ENCODE data around the gene ID1.
"Not testable (repeated sequence)": the region's sequence is repeated elsewhere in the genome, so short reads cannot be mapped to it uniquely, and the experiment has no call there.

Gene ID1

DNA sequence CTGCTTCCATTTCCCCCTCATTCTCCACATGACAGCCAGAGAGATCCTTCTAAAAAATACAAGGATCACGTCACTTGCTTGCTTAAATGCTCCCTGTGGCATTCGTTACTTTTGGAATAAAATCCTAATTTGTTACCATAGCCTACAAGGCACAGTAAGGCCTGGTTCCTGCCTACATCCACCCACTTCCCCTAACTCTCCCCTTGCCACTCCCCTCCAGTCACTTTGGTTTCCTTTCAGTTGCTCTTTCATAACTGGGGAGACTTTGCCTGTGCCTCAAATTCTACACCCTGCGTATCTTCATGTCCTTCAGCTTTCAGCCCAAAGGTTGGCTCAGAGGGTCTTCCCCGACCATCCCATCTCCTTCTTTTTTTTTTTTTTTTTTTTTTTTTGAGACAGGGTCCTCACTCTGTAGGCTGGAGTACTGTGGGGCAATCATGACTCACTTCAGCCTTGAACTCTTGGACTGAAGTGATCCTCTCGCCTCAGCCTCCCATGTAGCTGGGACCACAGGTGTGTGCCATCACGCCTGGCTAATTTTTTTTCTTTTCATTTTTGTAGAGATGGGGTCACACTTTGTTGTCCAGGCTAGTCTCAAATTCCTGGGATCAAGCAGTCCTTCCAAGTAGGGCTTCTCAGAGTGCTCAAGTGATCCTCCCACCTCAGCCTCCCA is 12.5 kb downstream of the ID1 start:
- no peak overlapping the region for H3K4me3 ChIP-seq (ENCODE audit: low read depth, low read length)
- TF ChIP-seq CTCF (IDR thresholded peaks at IDR 0.05; ENCODE audit: low read depth, low read length), result no peak

- no peak for TF ChIP-seq CTCF (IDR thresholded peaks at IDR 0.05; ENCODE audit: low read depth, low read length)
- no peak overlapping the region for H3K4me3 ChIP-seq (ENCODE audit: low read depth, low read length)
Observed at GRCh38 chr20:31620246-31620645, 15.2 kb downstream of the ID1 start.

GRCh38 chr20:31623123-31623505 is 18.0 kb downstream of the ID1 start:
- not testable (repeated sequence) for H3K4me3 ChIP-seq (ENCODE audit: low read depth, low read length)

DNA sequence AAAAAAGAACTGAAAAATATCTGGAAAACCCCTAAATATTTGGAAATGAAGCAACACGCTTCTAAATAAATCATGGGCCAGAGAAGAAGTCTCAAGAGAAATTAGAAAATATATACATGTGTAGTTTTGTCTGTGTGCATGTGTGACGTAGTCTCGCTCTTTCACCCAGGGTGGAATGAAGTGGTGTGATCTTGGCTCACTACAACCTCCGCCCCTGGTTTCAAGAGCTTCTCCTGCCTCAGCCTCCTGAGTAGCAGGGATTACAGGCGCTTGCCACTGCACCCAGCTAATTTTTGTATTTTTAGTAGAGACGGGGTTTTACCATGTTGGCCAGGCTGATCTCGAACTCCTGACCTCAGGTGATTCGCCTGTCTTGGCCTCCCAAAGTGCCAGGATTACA is 21.4 kb downstream of the ID1 start:
- H3K4me3 ChIP-seq (ENCODE audit: low read depth, low read length), result not testable (repeated sequence)

DNA sequence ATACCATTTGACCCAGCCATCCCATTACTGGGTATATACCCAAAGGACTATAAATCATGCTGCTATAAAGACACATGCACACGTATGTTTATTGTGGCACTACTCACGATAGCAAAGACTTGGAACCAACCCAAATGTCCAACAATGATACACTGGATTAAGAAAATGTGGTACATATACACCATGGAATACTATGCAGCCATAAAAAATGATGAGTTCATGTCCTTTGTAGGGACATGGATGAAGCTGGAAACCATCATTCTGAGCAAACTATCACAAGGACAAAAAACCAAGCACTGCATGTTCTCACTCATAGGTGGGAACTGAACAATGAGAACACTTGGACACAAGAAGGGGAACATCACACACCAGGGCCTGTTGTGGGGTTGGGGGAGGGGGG is 23.0 kb downstream of the ID1 start:
- H3K4me3 ChIP-seq (ENCODE audit: low read depth, low read length), result not testable (repeated sequence)

DNA sequence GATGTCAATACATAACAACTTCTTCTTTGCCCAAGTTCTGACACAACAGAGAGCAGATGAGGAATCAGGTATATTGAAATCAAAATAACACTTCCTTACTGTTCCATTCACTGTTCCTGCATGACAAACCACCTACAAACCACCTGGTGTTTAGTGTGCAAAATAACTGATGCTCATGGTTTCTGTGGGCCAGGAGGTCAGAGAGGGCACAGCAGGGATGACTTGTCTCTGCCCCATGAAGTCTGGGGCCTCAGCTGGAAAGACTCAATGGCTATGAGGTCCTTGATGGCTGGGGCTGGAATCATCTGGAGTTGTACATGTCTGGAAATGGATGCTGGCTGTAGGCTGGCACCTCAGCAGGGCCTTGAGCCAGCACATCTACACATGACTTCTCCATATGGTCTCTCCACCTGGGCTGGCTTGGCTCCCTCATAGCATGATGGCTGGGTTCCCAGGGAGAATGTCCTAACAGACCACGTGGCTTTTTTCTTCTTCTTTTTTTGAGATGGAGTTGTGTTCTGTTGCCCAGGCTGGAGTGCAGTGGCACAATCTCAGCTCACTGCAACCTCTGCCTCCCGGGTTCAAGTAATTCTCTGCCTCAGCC is 25.2 kb downstream of the ID1 start:
- TF ChIP-seq CTCF (IDR thresholded peaks at IDR 0.05; ENCODE audit: low read depth, low read length), result no peak
- no peak overlapping the region for H3K4me3 ChIP-seq (ENCODE audit: low read depth, low read length)

GRCh38 chr20:31632548-31633338 is 27.7 kb downstream of the ID1 start:
- no peak for TF ChIP-seq CTCF (IDR thresholded peaks at IDR 0.05; ENCODE audit: low read depth, low read length)

GRCh38 chr20:31633339-31633914 is 28.3 kb downstream of the ID1 start:
- TF ChIP-seq CTCF (IDR thresholded peaks at IDR 0.05; ENCODE audit: low read depth, low read length), result no peak
- no peak overlapping the region for H3K4me3 ChIP-seq (ENCODE audit: low read depth, low read length)

More at GRCh38 chr20:31632548-31633338, 27.7 kb downstream of the ID1 start:
- no peak overlapping the region for H3K4me3 ChIP-seq (ENCODE audit: low read depth, low read length)

Data from WI38 (cell line).